Smooth muscle cell (in vitro differentiated cells): ENCODE data around the gene MED17. TPM values are rescaled to one million over a fixed set of nuclear protein-coding genes. Genes with fewer than 3 reads are reported as not detected.

ENCODE experiments used
- DNase-seq: peaks from one replicate; lab custom pipeline; 2025; ENCODE audit not compliant: unreplicated experiment; lab: John Stamatoyannopoulos, UW
- H2AFZ ChIP-seq: fragments of 200-600 bp; sonication (generic); 2 replicates; pipeline ENCODE4 v1.6.0; 2016; ENCODE audit warnings: antibody characterized with exemption, low read depth, mild to moderate bottlenecking
- H3F3A ChIP-seq: fragments of 200-600 bp; sonication (generic); 2 replicates; pipeline ENCODE4 v1.6.0; 2017; ENCODE audit warnings: antibody characterized with exemption, low read depth
- H3K27ac ChIP-seq: fragments of 200-600 bp; sonication (generic); 2 replicates; pipeline ENCODE4 v1.5.1; 2016; ENCODE audit warnings: low read depth, mild to moderate bottlenecking
- H3K27me3 ChIP-seq: fragments of 200-600 bp; sonication (generic); 2 replicates; pipeline ENCODE4 v1.6.1; 2016; ENCODE audit warnings: low read depth, mild to moderate bottlenecking
- H3K36me3 ChIP-seq: fragments of 200-600 bp; sonication (generic); 2 replicates; pipeline ENCODE4 v1.5.1; 2016; ENCODE audit warnings: low read depth
- H3K4me1 ChIP-seq: fragments of 200-600 bp; sonication (generic); 2 replicates; pipeline ENCODE4 v1.5.1; 2016; ENCODE audit warnings: low read depth
- H3K4me2 ChIP-seq: fragments of 200-600 bp; sonication (generic); 2 replicates; pipeline ENCODE4 v1.6.0; 2016; ENCODE audit warnings: mild to moderate bottlenecking
- H3K4me3 ChIP-seq: fragments of 200-600 bp; sonication (generic); 2 replicates; pipeline ENCODE4 v1.5.1; 2016; ENCODE audit warnings: mild to moderate bottlenecking
- H3K79me2 ChIP-seq: fragments of 200-600 bp; sonication (generic); 2 replicates; pipeline ENCODE4 v1.6.0; 2016; ENCODE audit warnings: low read depth, mild to moderate bottlenecking
- H3K9ac ChIP-seq: fragments of 200-600 bp; sonication (generic); 2 replicates; pipeline ENCODE4 v1.6.0; 2016; ENCODE audit warnings: low read depth
- H3K9me3 ChIP-seq: fragments of 200-600 bp; sonication (generic); replicated peaks from 2 replicates; pipeline ENCODE4 v1.5.1; 2016; ENCODE audit warnings: low read depth
- H4K20me1 ChIP-seq: fragments of 200-600 bp; sonication (generic); 2 replicates; pipeline ENCODE4 v1.6.0; 2016; ENCODE audit warnings: low read depth
- WGBS: methylation state at CpG from one replicate; pipeline ENCODE4 v1.1.7; 2016; ENCODE audit warnings: low lambda C conversion rate; 5-methylcytosine and 5-hydroxymethylcytosine counted together
- polyA plus RNA-seq: library from polyadenylated mRNA; unstranded; fragments of >200 nt; fragmentation: Nextera tagmentation; extraction: Ambion mirVana; gene quantifications from 2 replicates; pipeline ENCODE4 v1.2.1, GENCODE V29; 2016
- total RNA-seq: library from RNA; depleted of rRNA; stranded (reverse); fragments of >200 nt; gene quantifications from 2 replicates; pipeline ENCODE4 v1.2.3, GENCODE V29; 2014
- TF ChIP-seq, protein P1 (sequence below): fragments of 200-600 bp; sonication (generic); IDR thresholded peaks from 2 replicates; pipeline ENCODE4 v1.5.1; 2017; ENCODE audit warnings: borderline replicate concordance, mild to moderate bottlenecking, antibody characterized with exemption; ENCODE audit not compliant: insufficient read depth, poor library complexity, severe bottlenecking

MED17 gene
- total and polyA plus RNA-seq, 2 experiments from 2014 or later = 20.2 to 30.6 TPM

DNA sequence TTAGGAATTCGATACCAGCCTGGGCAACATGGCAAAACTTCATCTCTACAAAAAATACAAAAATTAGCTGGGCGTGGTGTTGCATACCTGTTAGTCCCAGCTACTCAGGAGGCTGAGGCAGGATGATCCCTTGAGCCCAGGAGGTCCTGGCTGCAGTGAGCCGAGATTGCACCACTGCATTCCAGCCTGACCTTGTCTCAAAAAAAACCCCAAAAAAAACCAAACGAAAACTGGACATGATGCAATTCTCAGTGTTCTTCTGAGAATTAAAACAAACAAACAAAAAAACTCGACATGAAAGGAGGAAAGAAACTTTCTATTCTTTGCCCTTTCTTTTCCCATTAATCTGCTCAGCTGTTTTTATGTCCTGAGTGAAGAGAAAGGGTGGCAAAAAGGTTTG, 7.4 kb downstream of the MED17 start:
- no peak overlapping the region for H3K27ac ChIP-seq
- no peak for DNase-seq
- H3K4me1 ChIP-seq = peaks cover 6% of the 10 kb centered on the region
- TF ChIP-seq, protein P1, sequence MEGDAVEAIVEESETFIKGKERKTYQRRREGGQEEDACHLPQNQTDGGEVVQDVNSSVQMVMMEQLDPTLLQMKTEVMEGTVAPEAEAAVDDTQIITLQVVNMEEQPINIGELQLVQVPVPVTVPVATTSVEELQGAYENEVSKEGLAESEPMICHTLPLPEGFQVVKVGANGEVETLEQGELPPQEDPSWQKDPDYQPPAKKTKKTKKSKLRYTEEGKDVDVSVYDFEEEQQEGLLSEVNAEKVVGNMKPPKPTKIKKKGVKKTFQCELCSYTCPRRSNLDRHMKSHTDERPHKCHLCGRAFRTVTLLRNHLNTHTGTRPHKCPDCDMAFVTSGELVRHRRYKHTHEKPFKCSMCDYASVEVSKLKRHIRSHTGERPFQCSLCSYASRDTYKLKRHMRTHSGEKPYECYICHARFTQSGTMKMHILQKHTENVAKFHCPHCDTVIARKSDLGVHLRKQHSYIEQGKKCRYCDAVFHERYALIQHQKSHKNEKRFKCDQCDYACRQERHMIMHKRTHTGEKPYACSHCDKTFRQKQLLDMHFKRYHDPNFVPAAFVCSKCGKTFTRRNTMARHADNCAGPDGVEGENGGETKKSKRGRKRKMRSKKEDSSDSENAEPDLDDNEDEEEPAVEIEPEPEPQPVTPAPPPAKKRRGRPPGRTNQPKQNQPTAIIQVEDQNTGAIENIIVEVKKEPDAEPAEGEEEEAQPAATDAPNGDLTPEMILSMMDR = no peak
- no peak overlapping the region for H3K4me3 ChIP-seq
- no peak overlapping the region for H2AFZ ChIP-seq
- no peak overlapping the region for H3K9ac ChIP-seq
- H3K9me3 ChIP-seq = no peaks in the 10 kb centered on the region
- no peaks in the 10 kb centered on the region for H3F3A ChIP-seq
- H3K36me3 ChIP-seq = peaks cover 43% of the 10 kb centered on the region
- peaks cover 70% of the 10 kb centered on the region for H4K20me1 ChIP-seq
- H3K27me3 ChIP-seq = no peaks in the 10 kb centered on the region
- H3K4me2 ChIP-seq = no peak overlapping the region
- WGBS = 94% methylated on average over 5 of the region's 5 CpGs
- H3K79me2 ChIP-seq = peaks cover 47% of the 10 kb centered on the region

DNA sequence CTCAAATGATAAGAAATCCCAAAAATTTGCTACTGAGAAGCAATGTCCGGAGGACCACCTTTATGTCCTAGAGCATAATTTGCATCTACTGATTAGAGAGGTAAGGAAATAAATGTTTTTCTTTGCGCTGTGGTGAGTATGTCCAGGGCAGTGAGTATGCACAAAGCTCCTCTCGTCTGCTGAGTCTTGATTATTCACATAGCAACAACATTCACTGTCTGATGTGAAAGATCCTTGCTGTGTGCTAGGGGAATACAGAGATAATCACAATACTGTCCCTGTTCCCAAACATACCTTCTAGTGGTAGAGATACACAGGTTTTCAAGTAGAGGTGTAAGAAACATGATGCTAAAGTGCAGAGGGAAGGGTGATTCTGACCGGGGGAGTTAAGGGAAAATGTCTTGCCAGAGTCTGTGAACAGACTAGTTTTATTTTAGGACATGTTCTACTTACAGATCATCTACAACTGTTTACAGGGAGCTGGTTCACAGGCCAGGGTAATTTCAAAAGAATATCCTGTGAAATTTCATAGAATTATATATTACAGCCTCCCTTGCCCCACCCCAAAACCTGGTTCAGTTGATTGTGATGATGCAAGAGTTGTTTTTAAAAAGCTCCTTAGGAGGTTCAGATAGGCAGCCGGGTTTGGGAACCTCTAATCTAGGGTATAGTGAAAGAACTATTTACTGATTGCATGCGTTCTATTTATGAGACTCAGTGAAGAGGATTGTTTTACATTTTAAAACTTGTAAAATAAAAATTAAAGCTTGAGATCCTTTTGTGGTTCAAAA, 12.6 kb downstream of the MED17 start:
- WGBS = 97% methylated on average over 6 of the region's 6 CpGs
- Histone ChIP-seq H3K4me2 (no peak overlapping the region), H3F3A (no peaks in the 10 kb centered on the region), H3K27ac (no peak overlapping the region), H4K20me1 (peaks cover 46% of the 10 kb centered on the region), H3K27me3 (no peaks in the 10 kb centered on the region), H3K4me3 (no peak overlapping the region), H3K36me3 (peaks cover 40% of the 10 kb centered on the region), H3K9me3 (no peaks in the 10 kb centered on the region), H2AFZ (no peak overlapping the region), H3K4me1 (no peaks in the 10 kb centered on the region), H3K79me2 (peaks cover 28% of the 10 kb centered on the region), H3K9ac (no peak overlapping the region)
- DNase-seq = no peak
- TF ChIP-seq, protein P1 = no peak

DNA sequence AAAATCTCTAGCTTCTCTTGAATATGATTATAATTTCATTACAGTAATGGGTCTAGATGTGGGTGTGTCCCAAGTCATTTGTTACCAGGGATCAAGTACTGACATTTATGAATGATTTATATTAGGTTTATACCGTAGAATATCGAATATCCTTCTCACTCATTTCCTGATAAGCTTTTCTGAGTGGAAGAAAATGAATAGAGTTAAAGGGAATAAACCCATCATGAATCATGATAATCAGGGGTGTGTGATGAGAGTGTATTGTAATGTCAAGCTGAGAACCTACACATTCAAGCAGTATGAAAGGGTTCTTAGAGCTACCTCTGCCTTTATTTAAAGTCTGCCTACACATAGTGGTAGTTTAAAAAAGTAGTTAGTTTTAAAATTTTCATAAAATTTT, 17.3 kb downstream of the MED17 start:
- Histone ChIP-seq H3K36me3 (peaks cover 29% of the 10 kb centered on the region), H3K79me2 (peaks cover 28% of the 10 kb centered on the region), H3F3A (no peaks in the 10 kb centered on the region), H3K4me2 (no peak overlapping the region), H4K20me1 (peaks cover 58% of the 10 kb centered on the region), H3K4me1 (no peaks in the 10 kb centered on the region), H3K27ac (no peak overlapping the region), H3K9ac (no peak overlapping the region), H3K27me3 (no peaks in the 10 kb centered on the region), H3K4me3 (no peak overlapping the region), H2AFZ (no peak overlapping the region), H3K9me3 (no peaks in the 10 kb centered on the region)
- DNase-seq = no peak
- TF ChIP-seq, protein P1 = no peak
- WGBS = 97% methylated on average over 2 of the region's 2 CpGs

DNA sequence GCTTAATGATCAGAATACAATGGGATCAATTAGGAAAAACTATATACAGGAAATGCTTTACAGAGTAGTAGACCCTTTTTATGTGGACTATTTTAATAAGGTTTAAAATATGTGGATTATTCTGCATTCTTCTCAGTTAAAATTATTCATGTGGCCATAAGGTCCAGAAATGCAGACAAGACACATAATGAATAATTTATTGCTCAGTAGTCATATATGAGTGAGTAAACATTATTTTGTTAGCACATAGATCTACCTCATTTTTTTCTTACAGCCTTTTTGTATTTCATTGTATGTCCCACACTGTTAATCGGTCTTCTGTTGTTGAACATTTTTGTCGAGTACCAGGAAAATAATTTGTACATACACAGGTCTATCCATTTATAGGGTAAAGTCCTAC, 20.8 kb downstream of the MED17 start:
- TF ChIP-seq, protein P1 = no peak
- peaks cover 10% of the 10 kb centered on the region for H3K79me2 ChIP-seq

More for the DNA sequence above, 20.8 kb downstream of the MED17 start:
- no peak for DNase-seq
- H3K4me3 ChIP-seq = no peak overlapping the region
- H3K9ac ChIP-seq = no peak overlapping the region
- no peaks in the 10 kb centered on the region for H3K9me3 ChIP-seq
- H3K4me1 ChIP-seq = no peaks in the 10 kb centered on the region
- H3K27me3 ChIP-seq = no peaks in the 10 kb centered on the region
- WGBS = 95% methylated on average over 2 of the region's 2 CpGs
- H3F3A ChIP-seq = peaks cover 4% of the 10 kb centered on the region
- no peak overlapping the region for H3K27ac ChIP-seq
- H4K20me1 ChIP-seq = peaks cover 62% of the 10 kb centered on the region
- H3K4me2 ChIP-seq = no peak overlapping the region
- H2AFZ ChIP-seq = no peak overlapping the region
- peaks cover 14% of the 10 kb centered on the region for H3K36me3 ChIP-seq
